Activated B cell treated with CpG ODN at 0.5 μM for 24 hours (primary cell): ENCODE data around the gene PPP1R15A. TPM values are rescaled to one million over a fixed set of nuclear protein-coding genes. Genes with fewer than 3 reads are reported as not detected.

ENCODE experiments used
- ATAC-seq: fragments of 200-7000 bp; cut with Tn5 transposase; one replicate; pipeline ENCODE4 v1.10.0; 2021; ENCODE audit warnings: low read depth, mild to moderate bottlenecking, moderate library complexity
- CTCF ChIA-PET: fragments of 350-600 bp; sonication (Branson Sonifier 250); formaldehyde crosslinking; loops from one replicate; lab custom pipeline; 2021; ENCODE audit warnings: antibody characterized with exemption; lab: Charles Lee
- POLR2A ChIA-PET: fragments of 350-600 bp; sonication (Branson Sonifier 250); formaldehyde crosslinking; loops from one replicate; lab custom pipeline; 2021; ENCODE audit warnings: antibody characterized with exemption; lab: Charles Lee
- DNase-seq: peaks from one replicate; pipeline ENCODE4 v3.0.0; 2022
- H3K27ac Mint-ChIP-seq: one replicate; pipeline ENCODE4 v1.8.0; 2020; ENCODE audit warnings: mixed read lengths
- H3K27me3 Mint-ChIP-seq: one replicate; pipeline ENCODE4 v1.8.0; 2021; ENCODE audit warnings: mixed read lengths
- H3K36me3 Mint-ChIP-seq: one replicate; pipeline ENCODE4 v1.8.0; 2021; ENCODE audit warnings: low read depth, mixed read lengths
- H3K4me1 Mint-ChIP-seq: one replicate; pipeline ENCODE4 v1.8.0; 2021; ENCODE audit warnings: mixed read lengths
- H3K4me3 Mint-ChIP-seq: one replicate; pipeline ENCODE4 v1.8.0; 2020; ENCODE audit warnings: mild to moderate bottlenecking, mixed read lengths
- H3K9me3 Mint-ChIP-seq: one replicate; pipeline ENCODE4 v1.8.0; 2020; ENCODE audit warnings: mixed read lengths
- CTCF ChIP-seq: fragments of 200-600 bp; IDR thresholded peaks from one replicate; pipeline ENCODE4 v1.8.0; 2022; ENCODE audit warnings: antibody characterized with exemption, mild to moderate bottlenecking
- intact Hi-C: fragments of 100-400 bp; cut with micrococcal nuclease; formaldehyde crosslinking; loops from one replicate; pipeline ENCODE4 v1.15.1; 2024
- total RNA-seq: library from RNA; stranded (reverse); gene quantifications from 2 replicates; pipeline ENCODE4 v1.2.3, GENCODE V29; 2022

PPP1R15A gene
- total RNA-seq, 1 donor from 2014 or later, result 123 TPM

GRCh38 chr19:48920949-48921348 lies 48.7 kb downstream of the PPP1R15A start:
- POLR2A ChIA-PET, result no interaction called here
- H3K36me3 Mint-ChIP-seq, result peaks cover 36% of the 10 kb centered on the region
- CTCF ChIA-PET, result no interaction called here
- no peaks in the 10 kb centered on the region for H3K9me3 Mint-ChIP-seq
- DNase-seq, result no peak
- H3K27me3 Mint-ChIP-seq, result no peaks in the 10 kb centered on the region
- no peak for TF ChIP-seq CTCF
- H3K27ac Mint-ChIP-seq, result no peak overlapping the region
- no peak for ATAC-seq
- H3K4me3 Mint-ChIP-seq, result no peak overlapping the region
- intact Hi-C loops, result no loop called here
- peaks cover 11% of the 10 kb centered on the region for H3K4me1 Mint-ChIP-seq

DNA sequence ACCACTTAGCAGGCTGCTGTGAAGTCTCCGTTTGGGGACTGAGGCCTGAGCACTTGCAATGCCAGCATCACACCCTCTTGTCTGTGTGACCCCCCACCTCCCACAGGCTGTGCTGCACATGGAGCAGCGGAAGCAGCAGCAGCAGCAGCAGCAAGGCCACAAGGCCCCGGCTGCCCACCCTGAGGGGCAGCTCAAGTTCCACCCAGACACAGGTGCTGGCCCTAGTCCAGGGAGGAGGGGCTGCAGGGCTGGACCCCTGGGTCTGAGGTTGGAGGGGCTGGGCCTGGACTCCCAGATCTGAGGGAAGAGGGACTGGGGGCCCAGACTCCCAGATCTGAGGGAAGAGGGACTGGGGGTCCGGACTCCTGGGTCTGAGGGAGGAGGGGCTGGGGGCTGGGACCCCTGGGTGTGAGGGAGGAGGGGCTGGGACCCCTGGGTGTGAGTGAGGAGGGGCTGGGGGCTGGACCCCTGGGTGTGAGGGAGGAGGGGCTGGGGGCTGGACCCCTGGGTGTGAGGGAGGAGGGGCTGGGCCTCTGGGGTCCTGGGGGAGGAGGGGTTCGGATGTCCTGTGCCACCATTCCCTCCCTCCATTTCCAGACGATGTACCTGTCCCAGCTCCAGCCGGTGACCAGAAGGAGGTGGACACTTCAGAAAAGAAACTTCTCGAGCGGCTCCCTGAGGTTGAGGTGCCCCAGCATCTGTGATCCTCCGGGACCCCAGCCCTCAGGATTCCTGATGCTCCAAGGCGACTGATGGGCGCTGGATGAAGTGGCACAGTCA lies 49.7 kb downstream of the PPP1R15A start:
- POLR2A ChIA-PET, result no interaction called here
- peaks cover 32% of the 10 kb centered on the region for H3K36me3 Mint-ChIP-seq
- intact Hi-C loops, result no loop called here
- H3K27ac Mint-ChIP-seq, result no peak overlapping the region
- ATAC-seq (no peak), DNase-seq (no peak)
- H3K27me3 Mint-ChIP-seq, result no peaks in the 10 kb centered on the region
- peaks cover 11% of the 10 kb centered on the region for H3K4me1 Mint-ChIP-seq
- no peak for TF ChIP-seq CTCF
- no peaks in the 10 kb centered on the region for H3K9me3 Mint-ChIP-seq
- CTCF ChIA-PET, result no interaction called here
- no peak overlapping the region for H3K4me3 Mint-ChIP-seq

DNA sequence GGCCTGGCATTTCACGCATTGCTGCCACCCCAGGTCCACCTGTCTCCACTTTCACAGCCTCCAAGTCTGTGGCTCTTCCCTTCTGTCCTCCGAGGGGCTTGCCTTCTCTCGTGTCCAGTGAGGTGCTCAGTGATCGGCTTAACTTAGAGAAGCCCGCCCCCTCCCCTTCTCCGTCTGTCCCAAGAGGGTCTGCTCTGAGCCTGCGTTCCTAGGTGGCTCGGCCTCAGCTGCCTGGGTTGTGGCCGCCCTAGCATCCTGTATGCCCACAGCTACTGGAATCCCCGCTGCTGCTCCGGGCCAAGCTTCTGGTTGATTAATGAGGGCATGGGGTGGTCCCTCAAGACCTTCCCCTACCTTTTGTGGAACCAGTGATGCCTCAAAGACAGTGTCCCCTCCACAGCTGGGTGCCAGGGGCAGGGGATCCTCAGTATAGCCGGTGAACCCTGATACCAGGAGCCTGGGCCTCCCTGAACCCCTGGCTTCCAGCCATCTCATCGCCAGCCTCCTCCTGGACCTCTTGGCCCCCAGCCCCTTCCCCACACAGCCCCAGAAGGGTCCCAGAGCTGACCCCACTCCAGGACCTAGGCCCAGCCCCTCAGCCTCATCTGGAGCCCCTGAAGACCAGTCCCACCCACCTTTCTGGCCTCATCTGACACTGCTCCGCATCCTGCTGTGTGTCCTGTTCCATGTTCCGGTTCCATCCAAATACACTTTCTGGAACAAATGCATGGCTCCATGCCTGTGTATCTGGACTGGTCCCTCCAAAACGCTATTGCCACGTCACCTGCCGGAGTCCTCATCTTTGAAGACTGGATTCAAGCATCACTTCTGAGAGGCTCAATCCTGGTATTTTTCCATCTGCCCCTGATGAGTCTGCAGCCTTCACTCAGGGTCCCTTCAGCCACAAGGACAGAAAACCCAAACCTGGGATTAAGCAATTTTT lies 50.6 kb downstream of the PPP1R15A start:
- ChIA-PET CTCF (no interaction called here), POLR2A (interaction anchor here (0.6 kb wide), 1 partner anchor 827 kb away, joined by 10 read pairs; no protein-coding TSS in a partner anchor)
- H3K4me1 Mint-ChIP-seq, result peaks cover 9% of the 10 kb centered on the region

DNA sequence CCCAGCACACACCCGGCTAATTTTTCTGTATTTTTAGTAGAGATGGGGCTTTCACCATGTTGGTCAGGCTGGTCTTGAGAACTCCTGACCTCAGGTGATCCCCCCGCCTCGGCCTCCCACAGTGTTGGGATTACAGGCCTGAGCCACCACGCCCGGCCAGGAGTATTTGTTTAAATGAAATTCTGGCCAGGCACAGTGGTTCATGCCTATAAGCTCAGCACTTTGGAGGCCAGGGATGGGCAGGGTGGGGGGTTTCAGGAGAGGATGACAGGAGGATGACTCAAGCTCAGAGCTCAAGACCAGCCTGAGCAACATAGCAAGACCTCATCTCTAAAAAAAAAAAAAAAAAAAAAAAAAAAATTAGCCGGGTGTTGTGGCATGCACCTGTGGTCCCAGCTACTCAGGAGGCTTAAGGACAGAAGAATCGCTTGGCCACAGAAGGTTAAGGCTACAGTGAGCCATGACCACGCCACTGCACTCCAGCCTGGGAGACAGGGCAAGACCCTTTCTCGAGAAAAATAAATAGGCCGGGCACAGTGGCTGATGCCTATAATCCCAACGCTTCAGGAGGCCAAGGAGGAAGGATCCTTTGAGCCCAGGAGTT lies 53.1 kb downstream of the PPP1R15A start:
- Mint-ChIP-seq H3K9me3 (no peaks in the 10 kb centered on the region), H3K27me3 (no peaks in the 10 kb centered on the region), H3K4me3 (no peak overlapping the region), H3K4me1 (no peaks in the 10 kb centered on the region), H3K27ac (no peak overlapping the region), H3K36me3 (peaks cover 19% of the 10 kb centered on the region)
- ChIA-PET CTCF (no interaction called here), POLR2A (interaction anchor here (0.6 kb wide), 2 partner anchors 54 to 77 kb away, joined by 6 read pairs; no protein-coding TSS in a partner anchor)
- intact Hi-C loops, result no loop called here
- DNase-seq, result no peak
- no peak for TF ChIP-seq CTCF
- no peak for ATAC-seq

More for the DNA sequence above, 50.6 kb downstream of the PPP1R15A start:
- DNase-seq, result no peak
- H3K36me3 Mint-ChIP-seq, result peaks cover 32% of the 10 kb centered on the region
- no peak for TF ChIP-seq CTCF
- no peak overlapping the region for H3K27ac Mint-ChIP-seq
- H3K9me3 Mint-ChIP-seq, result no peaks in the 10 kb centered on the region
- intact Hi-C loops, result no loop called here
- H3K4me3 Mint-ChIP-seq, result no peak overlapping the region
- ATAC-seq, result no peak
- H3K27me3 Mint-ChIP-seq, result no peaks in the 10 kb centered on the region

Other genes with a start within 250 kb of the PPP1R15A start
- 8.7 and 9.2 TPM in 2 replicates for gene DBP, start 235.0 kb upstream of the PPP1R15A start, total RNA-seq
- 9.5 and 10.3 TPM in 2 replicates for gene CA11, start 226.2 kb upstream of the PPP1R15A start, total RNA-seq
- 0.54 and 0.71 TPM in 2 replicates for gene NTN5, start 199.4 kb upstream of the PPP1R15A start, total RNA-seq
- gene FUT2, start 176.4 kb upstream of the PPP1R15A start, total RNA-seq, result not detected in 2 replicates
- 0.37 and 0.78 TPM in 2 replicates for gene MAMSTR, start 152.7 kb upstream of the PPP1R15A start, total RNA-seq
- gene RASIP1, start 131.8 kb upstream of the PPP1R15A start, total RNA-seq, result 0.07 and 0.12 TPM in 2 replicates
- not detected in 2 replicates for gene IZUMO1, start 125.5 kb upstream of the PPP1R15A start, total RNA-seq
- not detected in 2 replicates for gene FUT1, start 119.8 kb upstream of the PPP1R15A start, total RNA-seq
- gene FGF21, start 116.9 kb upstream of the PPP1R15A start, total RNA-seq, result not detected in 2 replicates
- gene BCAT2, start 61.4 kb upstream of the PPP1R15A start, total RNA-seq, result 44.0 and 47.8 TPM in 2 replicates
- 2.6 and 2.8 TPM in 2 replicates for gene HSD17B14, start 35.9 kb upstream of the PPP1R15A start, total RNA-seq
- 5.7 and 6.4 TPM in 2 replicates for gene PLEKHA4, start 3.8 kb upstream of the PPP1R15A start, total RNA-seq
- not detected in 2 replicates for gene TULP2, start 26.3 kb downstream of the PPP1R15A start, total RNA-seq
- 116 and 126 TPM in 2 replicates for gene NUCB1, start 27.9 kb downstream of the PPP1R15A start, total RNA-seq
- gene DHDH, start 61.3 kb downstream of the PPP1R15A start, total RNA-seq, result not detected in 2 replicates
- gene BAX, start 82.5 kb downstream of the PPP1R15A start, total RNA-seq, result 111 and 129 TPM in 2 replicates
- 888 and 935 TPM in 2 replicates for gene FTL, start 92.9 kb downstream of the PPP1R15A start, total RNA-seq
- gene GYS1, start 120.9 kb downstream of the PPP1R15A start, total RNA-seq, result 50.7 and 52.7 TPM in 2 replicates
- gene RUVBL2, start 121.5 kb downstream of the PPP1R15A start, total RNA-seq, result 75.6 and 79.4 TPM in 2 replicates
- gene LHB, start 144.7 kb downstream of the PPP1R15A start, total RNA-seq, result not detected in 2 replicates
- not detected in 2 replicates for gene CGB3, start 151.9 kb downstream of the PPP1R15A start, total RNA-seq
- not detected in 2 replicates for gene CGB2, start 159.5 kb downstream of the PPP1R15A start, total RNA-seq
- gene CGB1, start 164.5 kb downstream of the PPP1R15A start, total RNA-seq, result not detected in 2 replicates
- gene CGB5, start 171.4 kb downstream of the PPP1R15A start, total RNA-seq, result not detected in 2 replicates
- gene CGB8, start 176.7 kb downstream of the PPP1R15A start, total RNA-seq, result not detected in 2 replicates
- not detected in 2 replicates for gene CGB7, start 185.3 kb downstream of the PPP1R15A start, total RNA-seq
- gene NTF4, start 192.4 kb downstream of the PPP1R15A start, total RNA-seq, result not detected in 2 replicates
- not detected in 2 replicates for gene KCNA7, start 200.3 kb downstream of the PPP1R15A start, total RNA-seq
- gene SNRNP70, start 213.0 kb downstream of the PPP1R15A start, total RNA-seq, result 268 and 298 TPM in 2 replicates
- gene LIN7B, start 241.9 kb downstream of the PPP1R15A start, total RNA-seq, result 3.6 and 4.4 TPM in 2 replicates
- 0.98 and 1.0 TPM in 2 replicates for gene C19orf73, start 246.7 kb downstream of the PPP1R15A start, total RNA-seq
- gene PPFIA3, start 247.1 kb downstream of the PPP1R15A start, total RNA-seq, result 1.2 and 3.6 TPM in 2 replicates